Testis (tissue), 2 donors: ENCODE measurements around the gene SCN9A.

Source experiments
- CTCF ChIP-seq, 3 experiments: fragments of 450-650 bp in 2 of 3; fragments of 200-600 bp in 1 of 3; sonication (generic) in 1 of 3; IDR thresholded peaks; one replicate each; pipeline ENCODE4 v1.5.1; 2016 to 2019; ENCODE audit warnings: antibody characterized with exemption in 3 of 3, mild to moderate bottlenecking in 2 of 3, moderate library complexity in 1 of 3
- POLR2A ChIP-seq: fragments of 450-650 bp; IDR thresholded peaks from one replicate; pipeline ENCODE4 v1.6.1; 2017; ENCODE audit warnings: antibody characterized with exemption, mild to moderate bottlenecking, moderate library complexity

GRCh38 chr2:166234112-166234846, 141.5 kb downstream of the SCN9A start:
- TF ChIP-seq POLR2A = no peak
- TF ChIP-seq CTCF (IDR thresholded peaks at IDR 0.05) = no peak
